Left lung (tissue), 10 donors: ENCODE measurements around the gene ASCC1. TPM values are rescaled to one million over a fixed set of nuclear protein-coding genes. Genes with fewer than 3 reads are reported as not detected.

ENCODE experiments used
- ATAC-seq: fragments of 200-7000 bp; cut with Tn5 transposase; one replicate; pipeline ENCODE4 v1.9.1; 2020; ENCODE audit warnings: moderate library complexity
- DNase-seq, 4 donors: peaks; one replicate each; pipeline ENCODE4 v3.0.0-alpha.2; 2013 to 2020
- H3K27ac ChIP-seq, 2 donors: fragments of 200-600 bp; sonication (generic) in 1 of 2; one replicate each; pipeline versions ENCODE4 v1.5.0 to v1.8.0; 2020 to 2021
- H3K27me3 ChIP-seq, 2 donors: fragments of 200-600 bp; sonication (generic) in 1 of 2; one replicate each; pipeline versions ENCODE4 v1.5.0 to v1.8.0; 2020 to 2021
- H3K36me3 ChIP-seq, 2 donors: fragments of 200-600 bp; sonication (generic) in 1 of 2; one replicate each; pipeline versions ENCODE4 v1.5.0 to v1.8.0; 2020 to 2021
- H3K4me1 ChIP-seq, 2 donors: fragments of 200-600 bp; one replicate each; pipeline ENCODE4 v1.8.0; 2021
- H3K4me3 ChIP-seq, 2 donors: fragments of 200-600 bp; sonication (generic) in 1 of 2; one replicate each; pipeline versions ENCODE4 v1.5.0 to v1.8.0; 2020 to 2021; ENCODE audit warnings: mild to moderate bottlenecking in 1 of 2
- H3K9me3 ChIP-seq, 2 donors: fragments of 200-600 bp; sonication (generic) in 1 of 2; one replicate each; pipeline versions ENCODE4 v1.5.0 to v1.8.0; 2020 to 2021
- CTCF ChIP-seq, 2 donors: fragments of 200-600 bp; sonication (generic) in 1 of 2; IDR thresholded peaks; one replicate each; pipeline versions ENCODE4 v1.5.0 to v1.8.0; 2021; ENCODE audit warnings: antibody characterized with exemption in 2 of 2
- intact Hi-C, 2 donors: fragments of 100-400 bp; cut with DNase I; formaldehyde crosslinking; loops; one replicate each; pipeline versions ENCODE4 v1.11.2 to v1.14.2; 2022
- polyA plus RNA-seq, 6 donors: library from polyadenylated mRNA; unstranded; fragments of 120-200 nt; gene quantifications; one replicate each; pipeline ENCODE4 v1.2.1, GENCODE V29; 2013; ENCODE audit not compliant: insufficient read length in 6 of 6
- total RNA-seq, 2 donors: library from RNA; stranded (reverse); fragmentation: NEBNext Ultra II Directional; extraction: Animal tissue kit (Norgen Biotek cat#: 25700); gene quantifications; one replicate each; pipeline ENCODE4 v1.2.1, GENCODE V29; 2021
- donor health status: DM: no; HTN: yes; CAD: no.
- donor health status: DM: no; HTN: no; CAD: no.

ASCC1 gene
- total and polyA plus RNA-seq, 8 donors = 27.0 to 48.2 (median 37.4) TPM

DNA sequence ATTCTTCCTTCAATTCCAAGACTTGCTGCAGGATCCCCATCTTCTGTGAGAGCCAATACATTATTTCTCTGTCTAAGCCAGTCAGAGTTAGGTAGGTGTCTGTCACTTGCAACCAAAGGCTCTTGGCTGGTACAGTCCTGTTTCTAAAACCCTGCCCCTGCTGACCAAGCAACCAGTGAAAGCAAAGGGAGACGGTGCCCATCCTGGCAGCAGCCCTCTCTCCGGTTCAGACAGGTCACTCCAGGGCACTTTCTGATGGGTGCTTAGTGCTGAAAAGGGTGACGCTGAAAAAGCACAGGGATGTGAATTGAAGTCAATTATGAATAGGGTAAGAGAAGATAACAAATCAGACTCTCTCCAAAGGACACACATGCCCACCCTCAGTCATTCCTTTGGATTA is 165.2 kb downstream of the ASCC1 start:
- Histone ChIP-seq H3K36me3 (no peaks in the 10 kb centered on the region), H3K27ac (no peak overlapping the region), H3K27me3 (no peaks in the 10 kb centered on the region), H3K9me3 (no peaks in the 10 kb centered on the region), H3K4me3 (no peak overlapping the region), H3K4me1 (no peaks in the 10 kb centered on the region)
- no peak for TF ChIP-seq CTCF (IDR thresholded peaks at IDR 0.05)
- intact Hi-C loops = no loop called here
- no peak for DNase-seq
- ATAC-seq = no peak

DNA sequence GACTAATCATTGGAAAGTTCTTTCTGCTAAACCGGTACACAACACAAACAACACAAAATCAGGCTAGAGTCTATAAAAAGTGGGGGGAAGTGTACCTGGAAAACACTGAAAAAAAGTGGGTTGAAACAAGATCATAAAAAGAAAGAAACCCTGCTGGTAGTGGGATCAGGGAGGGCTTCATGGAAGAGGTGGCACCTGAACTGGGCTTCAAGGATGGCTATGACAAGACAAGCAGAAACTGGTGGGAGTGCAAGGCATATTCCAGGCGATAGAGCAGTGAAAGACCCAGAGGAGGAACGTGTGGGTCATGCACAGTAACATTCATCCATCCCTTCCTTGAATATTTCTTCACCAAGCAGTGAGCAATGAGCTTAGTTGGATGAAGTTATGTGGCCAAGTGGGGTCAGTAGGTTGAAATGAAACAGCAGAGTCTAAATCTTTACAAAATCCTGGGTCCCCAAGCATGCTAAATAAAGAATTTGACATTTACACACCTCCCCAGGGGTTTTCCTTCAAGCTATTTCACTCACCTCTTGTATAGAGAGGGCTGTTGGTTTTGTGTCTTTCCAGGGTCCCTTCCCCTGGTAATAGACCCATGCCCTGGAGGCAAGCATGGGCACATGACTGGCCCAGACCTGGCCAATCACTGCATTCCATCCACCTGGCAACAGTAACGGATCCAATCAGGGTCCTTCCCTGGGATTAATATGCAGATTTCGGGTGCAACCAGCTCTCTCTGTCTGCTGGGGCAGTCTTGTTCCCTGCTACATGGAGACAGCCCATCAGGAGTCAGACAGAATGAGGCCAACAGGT is 165.9 kb downstream of the ASCC1 start:
- Histone ChIP-seq H3K4me1 (no peaks in the 10 kb centered on the region), H3K36me3 (no peaks in the 10 kb centered on the region), H3K9me3 (no peaks in the 10 kb centered on the region), H3K4me3 (no peak overlapping the region), H3K27me3 (no peaks in the 10 kb centered on the region), H3K27ac (no peak overlapping the region)
- no peak for ATAC-seq
- TF ChIP-seq CTCF (IDR thresholded peaks at IDR 0.05) = no peak
- no peak for DNase-seq
- intact Hi-C loops = loop anchor here in 1 of 2 donors (5.0 to 10.0 kb wide), 2 partner anchors 93 to 285 kb away; no protein-coding TSS in a partner anchor

DNA sequence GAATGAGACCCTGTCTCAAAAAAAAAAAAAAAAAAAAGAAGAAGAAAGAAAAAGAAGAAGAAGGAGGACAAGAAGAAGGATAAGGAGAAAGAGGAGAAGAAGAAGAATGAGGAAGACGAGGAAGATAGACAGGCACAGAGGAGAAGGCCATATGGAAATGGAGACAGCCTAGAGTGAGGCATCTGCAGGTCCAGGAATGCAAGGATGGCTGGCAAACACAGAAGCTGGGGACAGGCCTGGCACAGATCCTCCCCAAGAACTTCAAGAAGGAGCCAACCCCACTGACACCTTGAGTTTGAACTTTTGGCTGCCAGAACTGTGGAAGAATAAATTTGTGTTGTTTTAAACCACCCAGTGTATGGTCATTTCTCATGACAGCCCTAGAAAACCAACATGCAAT is 166.6 kb downstream of the ASCC1 start:
- H3K4me1 ChIP-seq = peaks cover 0 to under 1% of the 10 kb centered on the region in 2 donors
- no peak overlapping the region for H3K27ac ChIP-seq
- no peak for TF ChIP-seq CTCF (IDR thresholded peaks at IDR 0.05)
- no peaks in the 10 kb centered on the region for H3K9me3 ChIP-seq
- intact Hi-C loops = loop anchor here in 1 of 2 donors (5.0 to 10.0 kb wide), 2 partner anchors 92 to 285 kb away; no protein-coding TSS in a partner anchor
- H3K4me3 ChIP-seq = no peak overlapping the region
- no peaks in the 10 kb centered on the region for H3K36me3 ChIP-seq
- no peak for ATAC-seq
- DNase-seq = no peak
- H3K27me3 ChIP-seq = no peaks in the 10 kb centered on the region

DNA sequence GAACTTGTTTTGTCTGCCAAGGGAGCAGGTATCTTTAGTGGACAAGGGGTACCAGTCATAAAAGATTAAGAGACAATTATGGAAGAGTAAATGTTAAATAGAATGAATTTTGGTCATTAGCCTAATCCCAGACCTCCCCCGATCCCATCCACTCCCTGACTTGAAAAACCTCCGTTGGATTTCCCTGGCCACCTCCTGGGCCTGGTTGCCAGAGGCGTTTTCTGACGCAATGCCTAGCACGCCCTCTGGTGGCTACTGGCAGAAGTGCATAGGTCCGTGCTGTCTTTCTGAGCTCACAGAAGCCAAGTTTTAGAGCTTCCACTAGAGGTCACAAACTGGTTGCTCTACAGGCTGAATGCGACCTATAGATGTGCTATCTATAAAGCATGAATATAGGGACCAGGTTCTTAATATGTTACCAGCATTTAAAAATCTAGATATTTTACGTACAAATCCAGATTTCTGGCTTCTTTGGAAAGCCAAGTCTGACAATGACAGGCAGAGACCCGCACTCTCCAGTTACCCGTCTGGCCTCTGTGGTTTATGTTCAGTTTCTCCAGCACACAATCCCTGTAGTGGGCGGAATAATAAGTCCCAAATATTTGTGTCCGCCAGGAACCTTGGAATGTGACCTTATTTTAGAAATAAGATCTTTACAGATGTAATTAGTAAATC is 167.5 kb downstream of the ASCC1 start:
- ATAC-seq (peak; percentile 99), DNase-seq (peak; percentile 89 to 95 (median 93))
- Histone ChIP-seq H3K27ac (no peak overlapping the region), H3K36me3 (no peaks in the 10 kb centered on the region), H3K4me1 (peaks cover 0 to 3% of the 10 kb centered on the region in 2 donors), H3K9me3 (no peaks in the 10 kb centered on the region), H3K27me3 (no peaks in the 10 kb centered on the region), H3K4me3 (no peak overlapping the region)
- TF ChIP-seq CTCF (IDR thresholded peaks at IDR 0.05) = peak; percentile 97 to 99
- intact Hi-C loops = loop anchor here in 1 of 2 donors (5.0 to 10.0 kb wide), 2 partner anchors 91 to 286 kb away; no protein-coding TSS in a partner anchor

Other genes starting within 250 kb of the ASCC1 start
- gene SPOCK2, start 127.7 kb downstream of the ASCC1 start, total RNA-seq = 100 to 1,000 TPM in 1 of 2 donors, 10 to 100 TPM in 1; 69.7 to 107 TPM
- 1 to 10 TPM; 4.5 to 9.9 (median 7.4) TPM for gene SPOCK2, start 127.7 kb downstream of the ASCC1 start, polyA plus RNA-seq
- gene ANAPC16, start 264 bp downstream of the ASCC1 start, total RNA-seq = 10 to 100 TPM; 86.0 to 97.0 TPM
- gene ANAPC16, start 264 bp downstream of the ASCC1 start, polyA plus RNA-seq = 100 to 1,000 TPM; 141 to 167 (median 159) TPM
- gene DDIT4, start 57.6 kb upstream of the ASCC1 start, total RNA-seq = 10 to 100 TPM; 40.7 to 73.8 TPM
- 10 to 100 TPM; 49.7 to 98.7 (median 56.4) TPM for gene DDIT4, start 57.6 kb upstream of the ASCC1 start, polyA plus RNA-seq
- 10 to 100 TPM; 30.9 to 38.9 TPM for gene DNAJB12, start 138.6 kb upstream of the ASCC1 start, total RNA-seq
- 10 to 100 TPM; 25.1 to 31.3 (median 27.8) TPM for gene DNAJB12, start 138.6 kb upstream of the ASCC1 start, polyA plus RNA-seq